Mononuclear cell (primary cell): ENCODE results near the gene SHROOM2. TPM values are rescaled to one million over a fixed set of nuclear protein-coding genes. Genes with fewer than 3 reads are reported as not detected.
"Not testable (repeated sequence)": the region's sequence is repeated elsewhere in the genome, so short reads cannot be mapped to it uniquely, and the experiment has no call there.

Source experiments
- H3K27me3 ChIP-seq: 2 replicates; pipeline ENCODE4 v1.6.0; 2011; ENCODE audit warnings: low read length, control low read depth; ENCODE audit not compliant: insufficient read depth
- H3K4me1 ChIP-seq: 2 replicates; pipeline ENCODE4 v1.5.1; 2011; ENCODE audit warnings: mild to moderate bottlenecking, low read length, control low read depth; ENCODE audit not compliant: insufficient read depth
- H3K4me3 ChIP-seq: 2 replicates; pipeline ENCODE4 v1.5.1; 2011; ENCODE audit warnings: mild to moderate bottlenecking, low read length, moderate library complexity
- H3K9me3 ChIP-seq: 2 replicates; pipeline ENCODE4 v1.5.1; 2011; ENCODE audit warnings: low read depth, mild to moderate bottlenecking, control low read depth, low read length
- total RNA-seq: library from RNA; depleted of rRNA; stranded (reverse); fragments of >200 nt; gene quantifications from one replicate; pipeline ENCODE4 v1.2.3, GENCODE V29; 2012

Gene SHROOM2
- total RNA-seq, 1 donor = under 0.01 TPM

GRCh38 chrX:9835585-9836210 lies 49.5 kb downstream of the SHROOM2 start:
- no peaks in the 10 kb centered on the region for H3K27me3 ChIP-seq
- no peak overlapping the region for H3K4me3 ChIP-seq
- no peaks in the 10 kb centered on the region for H3K4me1 ChIP-seq
- H3K9me3 ChIP-seq = no peaks in the 10 kb centered on the region

- H3K9me3 ChIP-seq = no peaks in the 10 kb centered on the region
- H3K4me3 ChIP-seq = no peak overlapping the region
- H3K4me1 ChIP-seq = no peaks in the 10 kb centered on the region
- H3K27me3 ChIP-seq = no peaks in the 10 kb centered on the region
Observed at GRCh38 chrX:9842541-9842940, 56.3 kb downstream of the SHROOM2 start.

GRCh38 chrX:9844936-9845577 lies 58.8 kb downstream of the SHROOM2 start:
- Histone ChIP-seq H3K4me1 (no peaks in the 10 kb centered on the region), H3K9me3 (no peaks in the 10 kb centered on the region), H3K4me3 (no peak overlapping the region), H3K27me3 (no peaks in the 10 kb centered on the region)

- H3K4me3 ChIP-seq = no peak overlapping the region
- H3K27me3 ChIP-seq = no peaks in the 10 kb centered on the region
- no peaks in the 10 kb centered on the region for H3K4me1 ChIP-seq
- H3K9me3 ChIP-seq = no peaks in the 10 kb centered on the region
Observed at GRCh38 chrX:9845578-9845952, 59.3 kb downstream of the SHROOM2 start.

GRCh38 chrX:9846631-9847030 lies 60.4 kb downstream of the SHROOM2 start:
- no peaks in the 10 kb centered on the region for H3K4me1 ChIP-seq
- H3K9me3 ChIP-seq = no peaks in the 10 kb centered on the region
- no peak overlapping the region for H3K4me3 ChIP-seq
- H3K27me3 ChIP-seq = no peaks in the 10 kb centered on the region

GRCh38 chrX:9847071-9847470 lies 60.8 kb downstream of the SHROOM2 start:
- H3K4me3 ChIP-seq = no peak overlapping the region
- no peaks in the 10 kb centered on the region for H3K27me3 ChIP-seq
- H3K9me3 ChIP-seq = no peaks in the 10 kb centered on the region
- H3K4me1 ChIP-seq = no peaks in the 10 kb centered on the region

GRCh38 chrX:9848718-9849479 lies 62.7 kb downstream of the SHROOM2 start:
- no peaks in the 10 kb centered on the region for H3K9me3 ChIP-seq
- no peaks in the 10 kb centered on the region for H3K4me1 ChIP-seq
- H3K4me3 ChIP-seq = no peak overlapping the region
- H3K27me3 ChIP-seq = no peaks in the 10 kb centered on the region

GRCh38 chrX:9851890-9852289 lies 65.7 kb downstream of the SHROOM2 start:
- H3K4me1 ChIP-seq = no peaks in the 10 kb centered on the region
- H3K4me3 ChIP-seq = no peak overlapping the region
- no peaks in the 10 kb centered on the region for H3K9me3 ChIP-seq
- no peaks in the 10 kb centered on the region for H3K27me3 ChIP-seq

GRCh38 chrX:9853307-9853706 lies 67.1 kb downstream of the SHROOM2 start:
- Histone ChIP-seq H3K27me3 (no peaks in the 10 kb centered on the region), H3K4me3 (no peak overlapping the region), H3K9me3 (no peaks in the 10 kb centered on the region), H3K4me1 (no peaks in the 10 kb centered on the region)

- no peaks in the 10 kb centered on the region for H3K4me1 ChIP-seq
- no peaks in the 10 kb centered on the region for H3K9me3 ChIP-seq
- no peak overlapping the region for H3K4me3 ChIP-seq
- no peaks in the 10 kb centered on the region for H3K27me3 ChIP-seq
Observed at GRCh38 chrX:9855561-9856283, 69.5 kb downstream of the SHROOM2 start.

GRCh38 chrX:9856588-9856987 lies 70.4 kb downstream of the SHROOM2 start:
- H3K27me3 ChIP-seq = no peaks in the 10 kb centered on the region
- H3K9me3 ChIP-seq = no peaks in the 10 kb centered on the region
- H3K4me3 ChIP-seq = no peak overlapping the region
- H3K4me1 ChIP-seq = no peaks in the 10 kb centered on the region

- Histone ChIP-seq H3K4me1 (no peaks in the 10 kb centered on the region), H3K9me3 (no peaks in the 10 kb centered on the region), H3K4me3 (no peak overlapping the region), H3K27me3 (no peaks in the 10 kb centered on the region)
Observed at GRCh38 chrX:9857575-9858474, 71.6 kb downstream of the SHROOM2 start.

- H3K4me3 ChIP-seq, H3K4me1 ChIP-seq, H3K9me3 ChIP-seq, H3K27me3 ChIP-seq: not testable (repeated sequence)
Observed at GRCh38 chrX:9858684-9859083, 72.5 kb downstream of the SHROOM2 start.

GRCh38 chrX:9859711-9860555 lies 73.7 kb downstream of the SHROOM2 start:
- Histone ChIP-seq H3K4me3 (no peak overlapping the region), H3K9me3 (no peaks in the 10 kb centered on the region), H3K27me3 (no peaks in the 10 kb centered on the region), H3K4me1 (no peaks in the 10 kb centered on the region)
